B cell (primary cell): ENCODE data around the gene MAFF. TPM values are rescaled to one million over a fixed set of nuclear protein-coding genes. Genes with fewer than 3 reads are reported as not detected.
A peak's percentile ranks its signal among the peaks of the same experiment; 100 is the strongest.

Experiments
- ATAC-seq: fragments of 200-7000 bp; cut with Tn5 transposase; one replicate; pipeline ENCODE4 v1.10.0; 2021; ENCODE audit warnings: low read depth, mild to moderate bottlenecking, moderate number of reproducible peaks, moderate library complexity
- CTCF ChIA-PET: fragments of 350-600 bp; sonication (Branson Sonifier 250); formaldehyde crosslinking; loops from one replicate; lab custom pipeline; 2021; ENCODE audit warnings: antibody characterized with exemption, inconsistent platforms; lab: Charles Lee
- POLR2A ChIA-PET: fragments of 350-600 bp; sonication (Branson Sonifier 250); formaldehyde crosslinking; loops from one replicate; lab custom pipeline; 2021; ENCODE audit warnings: antibody characterized with exemption; lab: Charles Lee
- DNase-seq: peaks from one replicate; pipeline ENCODE4 v3.0.0; 2013
- H2AFZ ChIP-seq: 2 replicates; pipeline ENCODE4 v1.6.1; 2012; ENCODE audit warnings: mild to moderate bottlenecking, low read depth, low read length; ENCODE audit not compliant: insufficient read depth, poor library complexity, severe bottlenecking
- H3K27ac ChIP-seq, 2 donors: 1 replicate in 1 of 2; 2 replicates in 1 of 2; pipeline ENCODE4 v1.5.1; 2012 to 2013; ENCODE audit warnings: low read length in 2 of 2, mild to moderate bottlenecking in 2 of 2, moderate library complexity in 1 of 2
- H3K27me3 ChIP-seq, 4 experiments: fragments of 200-600 bp in 1 of 4; sonication (generic) in 1 of 4; replicated peaks in 1 of 4; 1 replicate in 2 of 4; 2 replicates in 2 of 4; pipeline versions ENCODE4 v1.6.1 to v1.7.0; 2013 to 2016; ENCODE audit warnings: low read length in 3 of 4, mild to moderate bottlenecking in 2 of 4, mixed read lengths in 1 of 4, moderate library complexity in 1 of 4; ENCODE audit not compliant: insufficient read depth in 4 of 4, control insufficient read depth in 3 of 4; ENCODE audit errors: control extremely low read depth in 1 of 4
- H3K36me3 ChIP-seq, 2 experiments: replicated peaks in 1 of 2; 1 replicate in 1 of 2; 2 replicates in 1 of 2; pipeline versions ENCODE4 v1.6.1 to v1.7.1; 2013; ENCODE audit warnings: low read length in 1 of 2; ENCODE audit not compliant: insufficient read depth in 2 of 2, control insufficient read depth in 1 of 2; ENCODE audit errors: control extremely low read depth in 1 of 2, extremely low read depth in 1 of 2
- H3K4me1 ChIP-seq, 2 donors: fragments of 200-600 bp in 1 of 2; sonication (generic) in 1 of 2; 1 replicate in 1 of 2; 2 replicates in 1 of 2; pipeline versions ENCODE4 v1.5.1 to v1.6.1; 2013 to 2017; ENCODE audit warnings: low read length in 2 of 2; ENCODE audit not compliant: control insufficient read depth in 2 of 2, insufficient read depth in 2 of 2
- H3K4me2 ChIP-seq: replicated peaks from 2 replicates; pipeline ENCODE3; 2012; ENCODE audit warnings: mild to moderate bottlenecking, low read depth, low read length; ENCODE audit not compliant: poor library complexity, severe bottlenecking
- H3K4me3 ChIP-seq, 5 experiments: fragments of 200-600 bp in 1 of 5; sonication (generic) in 1 of 5; 1 replicate in 3 of 5; 2 replicates in 2 of 5; pipeline versions ENCODE4 v1.5.1 to v1.7.0; 2011 to 2016; ENCODE audit warnings: low read length in 4 of 5, mild to moderate bottlenecking in 4 of 5, low read depth in 2 of 5, control low read depth in 1 of 5, moderate library complexity in 1 of 5; ENCODE audit not compliant: insufficient read depth in 1 of 5; ENCODE audit errors: control extremely low read depth in 1 of 5, extremely low read depth in 1 of 5
- H3K79me2 ChIP-seq: fragments of 200-600 bp; sonication (generic); one replicate; pipeline ENCODE4 v1.6.0; 2016; ENCODE audit warnings: low read length; ENCODE audit not compliant: control insufficient read depth, insufficient read depth
- H3K9ac ChIP-seq: fragments of 200-600 bp; sonication (generic); 2 replicates; pipeline ENCODE4 v1.6.1; 2017; ENCODE audit warnings: mild to moderate bottlenecking, low read length, moderate library complexity
- H3K9me3 ChIP-seq, 3 donors: one replicate each; pipeline versions ENCODE4 v1.6.1 to v1.7.1; 2013; ENCODE audit warnings: low read length in 2 of 3; ENCODE audit not compliant: control insufficient read depth in 2 of 3, insufficient read depth in 1 of 3; ENCODE audit errors: control extremely low read depth in 1 of 3
- H4K20me1 ChIP-seq: 2 replicates; pipeline ENCODE4 v1.6.0; 2012; ENCODE audit warnings: mild to moderate bottlenecking, low read length; ENCODE audit not compliant: insufficient read depth, control insufficient read depth, poor library complexity, severe bottlenecking
- H3K27ac Mint-ChIP-seq: one replicate; pipeline ENCODE4 v1.8.0; 2021; ENCODE audit warnings: mixed read lengths
- H3K27me3 Mint-ChIP-seq: one replicate; pipeline ENCODE4 v1.8.0; 2021; ENCODE audit warnings: mixed read lengths
- H3K4me1 Mint-ChIP-seq: one replicate; pipeline ENCODE4 v1.8.0; 2021; ENCODE audit warnings: mixed read lengths
- H3K4me3 Mint-ChIP-seq: one replicate; pipeline ENCODE4 v1.8.0; 2021; ENCODE audit warnings: mixed read lengths
- H3K9me3 Mint-ChIP-seq: one replicate; pipeline ENCODE4 v1.8.0; 2022; ENCODE audit warnings: mixed read lengths; ENCODE audit not compliant: insufficient read depth
- EZH2 ChIP-seq: IDR thresholded peaks from 2 replicates; pipeline ENCODE4 v1.6.1; 2012; ENCODE audit warnings: borderline replicate concordance, low read depth, mild to moderate bottlenecking, moderate library complexity, low read length; ENCODE audit not compliant: insufficient read depth, poor library complexity, severe bottlenecking
- WGBS: methylation state at CpG from one replicate; pipeline ENCODE4 v1.1.5; 2013; ENCODE audit warnings: missing lambda C conversion rate; ENCODE audit not compliant: insufficient coverage; 5-methylcytosine and 5-hydroxymethylcytosine counted together
- intact Hi-C: fragments of 100-400 bp; cut with micrococcal nuclease; formaldehyde crosslinking; loops from one replicate; pipeline ENCODE4 v1.10.0; 2022
- polyA plus RNA-seq: library from polyadenylated mRNA; depleted of rRNA; stranded (reverse); fragments of >200 nt; gene quantifications from 2 replicates; pipeline ENCODE4 v1.2.3, GENCODE V29; 2012
- total RNA-seq, 2 donors: library from RNA; stranded (reverse); fragments of 120-200 nt in 1 of 2; gene quantifications; 1 replicate in 1 of 2; 2 replicates in 1 of 2; pipeline versions ENCODE4 v1.2.3 to v1.2.4, GENCODE V29; 2013 to 2022
- TF ChIP-seq, protein P1 (sequence below): fragments of 200-600 bp; IDR thresholded peaks from one replicate; pipeline ENCODE4 v1.8.0; 2022; ENCODE audit warnings: antibody characterized with exemption, mild to moderate bottlenecking

The MAFF gene
- total and polyA plus RNA-seq, 2 donors (not counting 1 experiment from before 2014, with no cell fraction given), result 5.3 to 18.0 TPM

DNA sequence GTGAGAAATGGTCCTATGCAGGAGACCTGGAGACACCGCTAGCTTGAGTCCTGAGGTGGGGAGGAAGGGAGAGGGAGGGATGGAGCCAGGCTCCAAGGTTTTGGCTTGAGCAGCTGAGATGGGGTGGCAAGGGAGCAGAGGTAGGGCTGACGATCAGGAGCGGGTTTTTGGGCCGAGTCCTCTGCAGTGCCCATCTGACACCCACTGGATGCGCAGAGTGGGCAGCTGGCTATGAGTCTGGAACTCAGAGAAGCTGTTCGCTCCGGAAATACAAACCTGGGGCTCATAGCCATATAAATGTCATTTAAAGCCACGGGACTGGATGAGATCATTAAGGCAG is 453 bp upstream of the MAFF start:
- TF ChIP-seq, protein P1, sequence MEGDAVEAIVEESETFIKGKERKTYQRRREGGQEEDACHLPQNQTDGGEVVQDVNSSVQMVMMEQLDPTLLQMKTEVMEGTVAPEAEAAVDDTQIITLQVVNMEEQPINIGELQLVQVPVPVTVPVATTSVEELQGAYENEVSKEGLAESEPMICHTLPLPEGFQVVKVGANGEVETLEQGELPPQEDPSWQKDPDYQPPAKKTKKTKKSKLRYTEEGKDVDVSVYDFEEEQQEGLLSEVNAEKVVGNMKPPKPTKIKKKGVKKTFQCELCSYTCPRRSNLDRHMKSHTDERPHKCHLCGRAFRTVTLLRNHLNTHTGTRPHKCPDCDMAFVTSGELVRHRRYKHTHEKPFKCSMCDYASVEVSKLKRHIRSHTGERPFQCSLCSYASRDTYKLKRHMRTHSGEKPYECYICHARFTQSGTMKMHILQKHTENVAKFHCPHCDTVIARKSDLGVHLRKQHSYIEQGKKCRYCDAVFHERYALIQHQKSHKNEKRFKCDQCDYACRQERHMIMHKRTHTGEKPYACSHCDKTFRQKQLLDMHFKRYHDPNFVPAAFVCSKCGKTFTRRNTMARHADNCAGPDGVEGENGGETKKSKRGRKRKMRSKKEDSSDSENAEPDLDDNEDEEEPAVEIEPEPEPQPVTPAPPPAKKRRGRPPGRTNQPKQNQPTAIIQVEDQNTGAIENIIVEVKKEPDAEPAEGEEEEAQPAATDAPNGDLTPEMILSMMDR, result no peak
- no peak for TF ChIP-seq EZH2
- H3K4me1 ChIP-seq, result peaks cover 25 to 33% of the 10 kb centered on the region in 2 donors
- no peaks in the 10 kb centered on the region for H3K36me3 ChIP-seq
- peak overlapping the region; percentile 81 for H2AFZ ChIP-seq
- DNase-seq (no peak), ATAC-seq (no peak)
- Mint-ChIP-seq H3K4me3 (peak overlapping the region; percentile 84), H3K4me1 (peaks cover 44% of the 10 kb centered on the region), H3K27ac (peak overlapping the region; percentile 76), H3K27me3 (no peaks in the 10 kb centered on the region), H3K9me3 (no peaks in the 10 kb centered on the region)
- peak overlapping the region; percentile 83 for H3K9ac ChIP-seq
- peak overlapping the region in 4 of 5 experiments; percentile 61 to 78 (median 68) for H3K4me3 ChIP-seq
- no peaks in the 10 kb centered on the region for H3K27me3 ChIP-seq
- POLR2A ChIA-PET, result interaction anchor here (0.6 to 1.9 kb wide), 2 partner anchors 20 to 197 kb away, joined by 3 to 20 read pairs; partner anchors contain the start of gene PLA2G6
- H3K9me3 ChIP-seq, result no peaks in the 10 kb centered on the region
- H3K4me2 ChIP-seq, result peak overlapping the region; percentile 93
- CTCF ChIA-PET, result interaction anchor here (0.5 to 1.4 kb wide), 7 partner anchors 13 to 1142 kb away, joined by 3 to 5 read pairs (median 3); partner anchors contain the start of gene PLA2G6
- no peaks in the 10 kb centered on the region for H3K79me2 ChIP-seq
- peak overlapping the region; percentile 38 to 66 for H3K27ac ChIP-seq
- H4K20me1 ChIP-seq, result peaks cover 3% of the 10 kb centered on the region
- WGBS, result 42% methylated on average over 8 of the region's 8 CpGs
- intact Hi-C loops, result loop anchor here (1.0 to 5.0 kb wide), 5 partner anchors 20 to 357 kb away; partner anchors contain the start of genes ANKRD54, BAIAP2L2, CSNK1E and PLA2G6

DNA sequence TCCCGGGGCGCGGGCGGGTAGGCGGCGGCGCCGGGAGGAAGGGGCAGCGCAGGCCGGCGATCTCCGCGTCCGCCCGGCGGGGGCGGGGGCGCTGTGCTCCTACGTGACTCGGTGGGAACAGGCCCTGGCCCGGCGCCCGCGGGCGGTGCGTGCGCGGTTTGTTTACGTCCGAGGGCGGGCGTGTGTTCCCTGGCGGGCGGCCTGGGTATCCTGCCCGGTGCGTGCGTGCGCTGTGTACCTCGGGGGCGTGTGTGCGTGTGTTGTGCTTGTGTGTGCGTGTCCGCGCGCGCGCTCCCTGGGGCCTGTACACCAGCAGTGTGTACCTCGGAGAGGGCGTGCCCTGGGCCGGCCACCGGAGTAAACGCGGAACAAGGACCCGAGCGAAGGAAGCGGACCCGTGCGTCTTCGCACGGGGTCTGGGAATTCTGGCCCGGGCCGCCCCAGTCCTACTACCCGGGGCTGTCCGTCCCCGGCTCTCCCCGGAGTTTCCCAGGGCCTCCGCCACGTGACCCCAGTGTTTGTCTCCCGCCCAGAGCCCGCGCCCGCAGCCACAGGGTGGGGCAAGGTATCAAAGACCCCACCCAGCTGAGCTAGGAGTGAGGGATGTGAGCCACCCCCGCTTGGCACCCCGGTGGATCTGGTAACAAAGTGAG is 769 bp downstream of the MAFF start:
- DNase-seq (peak; percentile 75), ATAC-seq (peak; percentile 34)
- Mint-ChIP-seq H3K4me3 (peak overlapping the region; percentile 90), H3K4me1 (peaks cover 44% of the 10 kb centered on the region), H3K27me3 (no peaks in the 10 kb centered on the region), H3K27ac (peak overlapping the region; percentile 79), H3K9me3 (no peaks in the 10 kb centered on the region)
- POLR2A ChIA-PET, result no interaction called here
- no peak for TF ChIP-seq EZH2
- TF ChIP-seq, protein P1, result no peak
- Histone ChIP-seq H3K36me3 (no peaks in the 10 kb centered on the region), H3K27ac (peak overlapping the region in 1 of 2 donors; percentile 52), H3K4me1 (peaks cover 25 to 33% of the 10 kb centered on the region in 2 donors), H3K9ac (peak overlapping the region; percentile 83), H2AFZ (peak overlapping the region; percentile 73), H3K27me3 (no peaks in the 10 kb centered on the region), H3K79me2 (no peaks in the 10 kb centered on the region), H3K9me3 (no peaks in the 10 kb centered on the region), H3K4me2 (peak overlapping the region; percentile 93), H4K20me1 (peaks cover 3% of the 10 kb centered on the region), H3K4me3 (peak overlapping the region; percentile 49 to 78 (median 67))
- intact Hi-C loops, result loop anchor here (1.0 to 5.0 kb wide), 5 partner anchors 12 to 115 kb away; partner anchors contain the start of genes BAIAP2L2, CSNK1E and TMEM184B
- CTCF ChIA-PET, result interaction anchor here (1.0 to 1.8 kb wide), 5 partner anchors 12 to 88 kb away, joined by 3 to 5 read pairs (median 3); partner anchors contain the start of gene PLA2G6
- WGBS, result under 1% methylated on average over 73 of the region's 74 CpGs
